ENCODE data around the gene ZBTB45.
A peak's percentile ranks its signal among the peaks of the same experiment; 100 is the strongest.

The ZBTB45 gene

DNA sequence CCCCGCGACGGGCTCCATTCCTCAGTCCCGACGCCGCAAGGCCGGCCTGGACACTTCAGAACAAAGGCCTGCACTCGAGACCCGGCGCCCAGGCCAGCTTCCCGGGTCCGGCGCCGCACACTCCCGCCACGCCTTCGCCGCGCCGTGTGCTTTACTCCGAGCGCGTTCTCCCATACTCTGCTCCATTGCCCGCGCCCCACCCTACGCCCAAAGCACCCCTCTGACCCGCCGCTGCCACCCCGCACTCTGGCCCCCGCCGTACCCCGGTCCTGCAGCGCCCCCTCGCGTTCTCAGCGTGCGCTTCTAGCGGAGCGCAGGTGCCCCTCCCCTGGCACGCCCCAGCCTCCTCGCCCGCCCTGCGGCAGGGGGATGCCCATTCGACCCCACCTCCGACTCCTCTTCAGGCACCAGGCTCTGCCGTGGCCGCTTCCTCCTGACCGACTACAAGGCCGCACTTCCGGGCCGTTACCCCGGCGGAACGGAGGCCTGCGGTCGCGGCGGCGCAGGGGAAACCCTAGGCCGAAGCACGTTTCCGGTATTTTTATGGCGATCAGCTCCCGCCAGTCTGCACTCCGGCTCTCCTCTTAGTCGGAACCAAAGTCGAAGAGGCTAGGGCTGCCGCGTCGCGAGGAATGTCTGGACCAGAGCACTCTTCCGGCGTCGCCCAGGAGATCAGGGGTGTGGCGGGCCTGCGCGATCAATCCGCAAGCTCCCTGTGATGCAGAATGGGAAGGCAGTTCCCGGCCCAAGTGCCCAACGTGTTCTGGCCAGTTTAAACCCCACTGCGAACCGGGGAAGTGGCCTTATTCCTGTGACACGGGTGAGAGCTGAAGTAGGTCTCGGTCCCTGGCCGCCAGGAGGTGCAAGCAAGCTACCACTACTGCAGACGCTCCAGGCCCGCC lies at the start of gene ZBTB45:
TSS of gene ZBTB45 (minus strand) at position 456 of the 902 bp plus-strand sequence. CDS start 2,137 bp downstream, outside the sequence.
- peak; percentile 95 for DNase-seq
- in situ Hi-C loops (cut with HindIII; ENCODE audit: low pct_ligation_motif_present, low pct_unique_long_range_greater_than_20kb, low sequenced_read_pairs), result no loop called here

GRCh38 chr19:58568453-58569130 lies 49.0 kb upstream of the ZBTB45 start:
- in situ Hi-C loops (cut with HindIII; ENCODE audit: low pct_ligation_motif_present, low pct_unique_long_range_greater_than_20kb, low sequenced_read_pairs), result no loop called here
- DNase-seq, result no peak

DNA sequence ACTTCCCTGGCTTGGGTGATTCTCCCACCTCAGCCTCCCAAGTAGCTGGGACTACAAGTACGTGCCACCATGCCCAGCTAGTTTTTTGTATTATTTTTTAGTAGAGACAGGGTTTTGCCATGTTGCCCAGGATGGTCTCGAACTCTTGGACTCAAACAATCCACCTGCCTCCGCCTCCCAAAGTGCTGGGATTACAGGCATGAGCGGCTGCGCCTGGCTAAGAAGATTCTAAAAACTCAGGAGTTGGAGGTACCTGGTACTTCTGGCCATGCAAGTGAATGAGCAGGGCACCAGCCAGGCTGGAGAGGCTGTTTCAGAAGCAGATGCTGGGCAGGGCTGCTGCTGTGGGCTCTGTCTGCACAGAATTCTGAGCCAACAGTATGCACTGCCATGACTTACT lies 47.4 kb upstream of the ZBTB45 start:
- no peak for DNase-seq
- in situ Hi-C loops (cut with HindIII; ENCODE audit: low pct_ligation_motif_present, low pct_unique_long_range_greater_than_20kb, low sequenced_read_pairs), result no loop called here

DNA sequence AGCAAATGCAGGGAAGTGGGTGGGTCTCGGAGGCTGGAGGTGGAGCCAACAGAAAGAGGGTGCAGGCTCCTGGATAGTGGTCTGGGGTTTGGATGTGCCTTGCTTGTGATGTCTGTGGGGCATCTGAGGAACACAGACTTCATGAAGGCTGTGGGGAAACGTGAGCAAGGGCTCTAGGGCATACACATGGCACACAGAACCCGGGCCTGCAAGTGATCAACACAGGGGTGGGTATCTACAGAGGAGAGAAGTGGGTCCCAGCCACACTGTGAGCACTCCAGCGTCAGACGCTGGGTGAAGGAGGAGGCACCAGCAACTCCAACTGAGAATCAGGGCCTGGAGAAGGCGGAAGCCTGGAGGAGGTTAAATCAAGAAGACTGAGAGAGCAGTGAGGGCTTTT lies 44.2 kb upstream of the ZBTB45 start:
- in situ Hi-C loops (cut with HindIII; ENCODE audit: low pct_ligation_motif_present, low pct_unique_long_range_greater_than_20kb, low sequenced_read_pairs), result no loop called here
- no peak for DNase-seq

DNA sequence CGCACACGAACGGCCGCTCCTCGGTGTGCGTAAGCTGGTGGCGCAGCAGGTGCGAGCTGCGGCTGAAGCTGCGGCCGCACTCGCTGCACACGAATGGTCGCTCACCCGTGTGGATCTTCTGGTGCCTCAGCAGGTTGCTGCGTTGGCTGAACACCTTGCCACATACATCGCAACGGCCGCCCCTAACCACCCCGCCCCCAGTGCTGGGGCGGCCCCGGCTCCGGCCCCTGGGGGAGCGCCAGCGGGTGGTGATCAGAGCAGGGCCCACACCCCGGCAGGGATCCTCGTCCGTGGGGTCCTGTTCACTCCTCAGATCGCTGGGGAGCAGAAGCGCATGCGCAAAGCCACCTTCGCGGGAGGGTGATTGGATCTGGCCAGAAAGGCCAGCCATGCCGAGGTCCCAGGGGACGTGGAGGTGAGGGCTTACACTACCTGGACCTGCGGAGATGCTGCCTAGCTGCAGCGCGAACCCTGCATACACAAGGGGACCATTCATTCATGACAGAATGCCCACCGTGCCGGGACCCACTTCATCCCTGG lies 43.5 kb upstream of the ZBTB45 start:
- in situ Hi-C loops (cut with HindIII; ENCODE audit: low pct_ligation_motif_present, low pct_unique_long_range_greater_than_20kb, low sequenced_read_pairs), result no loop called here
- no peak for DNase-seq

DNA sequence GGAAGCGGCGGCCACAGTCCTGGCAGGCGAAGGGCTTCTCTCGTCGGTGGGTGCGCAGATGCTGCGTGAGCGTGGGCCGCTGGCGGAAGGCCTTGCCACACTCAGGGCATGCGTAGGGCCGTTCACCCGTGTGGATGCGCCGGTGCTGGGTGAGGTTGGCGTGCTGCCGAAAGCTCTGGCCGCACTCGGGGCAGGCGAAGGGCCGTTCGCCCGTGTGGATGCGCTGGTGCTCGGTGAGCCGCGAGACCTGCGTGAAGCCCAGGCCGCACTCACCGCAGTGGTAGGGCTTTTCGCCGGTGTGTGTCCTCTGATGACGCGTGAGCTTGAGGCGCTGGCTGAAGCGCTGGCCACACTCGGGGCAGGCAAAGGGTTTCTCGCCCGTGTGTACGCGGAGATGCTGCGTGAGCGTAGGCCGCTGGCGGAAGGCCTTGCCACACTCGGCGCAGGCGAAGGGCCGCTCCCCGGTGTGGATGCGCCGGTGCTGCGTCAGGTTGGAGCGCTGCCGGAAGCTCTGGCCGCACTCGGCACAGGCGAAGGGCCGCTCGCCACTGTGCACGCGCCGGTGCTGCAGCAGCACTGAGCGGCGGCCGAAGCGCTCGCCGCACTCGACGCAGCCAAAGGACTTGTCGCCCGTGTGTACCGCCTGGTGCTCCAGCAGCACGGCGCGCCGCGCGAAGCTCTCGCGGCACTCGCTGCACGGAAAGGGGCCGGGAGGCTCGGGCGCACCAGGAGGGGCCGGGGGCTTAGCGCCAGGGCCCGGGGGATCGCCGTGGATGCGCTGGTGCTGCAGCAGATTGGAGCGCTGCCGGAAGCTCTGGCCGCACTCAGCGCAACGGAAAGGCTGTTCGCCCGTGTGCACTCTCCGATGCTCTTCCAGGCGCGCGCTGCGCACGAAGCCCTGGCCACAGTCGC lies 42.8 kb upstream of the ZBTB45 start:
- in situ Hi-C loops (cut with HindIII; ENCODE audit: low pct_ligation_motif_present, low pct_unique_long_range_greater_than_20kb, low sequenced_read_pairs), result no loop called here
- DNase-seq, result no peak

DNA sequence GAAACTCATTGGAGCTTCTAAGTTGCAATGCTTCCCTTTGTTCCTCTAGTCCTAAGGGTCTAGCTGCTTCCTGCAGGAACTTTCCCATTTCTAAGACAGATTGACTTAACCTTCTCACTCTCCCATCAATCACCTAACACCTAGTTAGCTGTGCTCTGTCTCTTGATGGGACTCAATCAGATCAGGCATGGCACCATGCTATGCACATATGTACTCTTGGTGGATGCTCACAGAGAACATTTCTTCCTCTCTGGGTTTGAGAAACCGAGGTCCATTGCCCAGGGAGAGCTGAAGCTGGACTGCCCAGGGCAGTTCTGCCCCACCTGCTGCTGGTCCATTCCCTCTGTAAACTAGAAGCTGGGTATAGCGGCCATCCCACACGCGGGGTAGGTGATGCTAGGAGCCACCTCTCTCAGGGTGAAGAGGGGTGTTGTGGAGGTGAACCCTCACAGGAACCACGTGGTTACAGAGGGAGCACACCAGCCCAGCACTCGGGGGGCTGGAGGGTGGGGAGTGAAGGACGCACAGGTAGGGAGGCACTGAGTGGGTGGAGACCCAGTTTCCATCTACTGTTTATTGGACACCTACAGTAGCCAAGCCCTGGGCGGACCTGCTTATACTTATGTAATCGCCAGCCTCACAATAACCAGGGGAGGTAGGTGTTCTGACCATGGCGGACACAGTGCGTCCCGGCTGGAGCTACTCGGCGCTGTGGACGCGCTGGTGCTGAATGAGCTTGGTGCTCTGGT lies 41.9 kb upstream of the ZBTB45 start:
- in situ Hi-C loops (cut with HindIII; ENCODE audit: low pct_ligation_motif_present, low pct_unique_long_range_greater_than_20kb, low sequenced_read_pairs), result no loop called here
- DNase-seq, result no peak

- DNase-seq, result no peak
- in situ Hi-C loops (cut with HindIII; ENCODE audit: low pct_ligation_motif_present, low pct_unique_long_range_greater_than_20kb, low sequenced_read_pairs), result no loop called here
These were observed 41.3 kb upstream of the ZBTB45 start for GRCh38 chr19:58560921-58561320.

- in situ Hi-C loops (cut with HindIII; ENCODE audit: low pct_ligation_motif_present, low pct_unique_long_range_greater_than_20kb, low sequenced_read_pairs), result no loop called here
- no peak for DNase-seq
These were observed 40.6 kb upstream of the ZBTB45 start for GRCh38 chr19:58560007-58560887.

- in situ Hi-C loops (cut with HindIII; ENCODE audit: low pct_ligation_motif_present, low pct_unique_long_range_greater_than_20kb, low sequenced_read_pairs), result no loop called here
- peak; percentile 92 for DNase-seq
These were observed 39.8 kb upstream of the ZBTB45 start for GRCh38 chr19:58559275-58560006.

DNA sequence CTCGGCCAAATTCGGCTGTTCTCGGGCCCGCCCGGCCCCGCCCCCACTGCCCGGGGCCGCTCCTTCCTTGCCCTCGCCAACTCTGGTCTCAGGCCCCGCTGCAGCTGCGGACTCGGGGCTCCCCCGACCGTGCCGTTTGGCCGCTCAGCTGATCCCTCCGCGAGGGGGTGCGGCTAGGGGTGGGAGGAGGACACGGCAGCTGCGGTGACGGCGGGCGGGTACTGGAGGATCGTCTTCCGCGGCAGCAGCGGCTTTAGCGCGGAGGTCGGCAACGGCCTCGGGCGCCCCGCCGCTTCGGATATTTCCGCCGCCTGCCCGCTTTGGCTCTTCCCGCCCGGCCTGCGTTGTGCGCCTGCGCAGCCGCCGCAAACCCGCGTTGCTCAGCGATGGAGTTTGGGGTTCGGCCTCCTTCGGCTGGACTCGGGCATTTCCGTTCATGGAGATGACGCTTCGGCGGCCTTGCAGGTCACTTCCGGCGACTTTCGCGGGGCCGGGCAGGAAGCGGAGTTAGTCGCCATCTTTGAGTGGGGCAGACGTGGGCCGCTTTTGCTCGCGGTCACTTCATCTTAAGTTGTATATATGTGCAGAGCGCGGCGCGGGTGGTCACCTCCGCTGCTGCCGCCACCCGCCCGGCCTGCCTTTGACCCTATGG lies 39.1 kb upstream of the ZBTB45 start:
- in situ Hi-C loops (cut with HindIII; ENCODE audit: low pct_ligation_motif_present, low pct_unique_long_range_greater_than_20kb, low sequenced_read_pairs), result no loop called here

DNA sequence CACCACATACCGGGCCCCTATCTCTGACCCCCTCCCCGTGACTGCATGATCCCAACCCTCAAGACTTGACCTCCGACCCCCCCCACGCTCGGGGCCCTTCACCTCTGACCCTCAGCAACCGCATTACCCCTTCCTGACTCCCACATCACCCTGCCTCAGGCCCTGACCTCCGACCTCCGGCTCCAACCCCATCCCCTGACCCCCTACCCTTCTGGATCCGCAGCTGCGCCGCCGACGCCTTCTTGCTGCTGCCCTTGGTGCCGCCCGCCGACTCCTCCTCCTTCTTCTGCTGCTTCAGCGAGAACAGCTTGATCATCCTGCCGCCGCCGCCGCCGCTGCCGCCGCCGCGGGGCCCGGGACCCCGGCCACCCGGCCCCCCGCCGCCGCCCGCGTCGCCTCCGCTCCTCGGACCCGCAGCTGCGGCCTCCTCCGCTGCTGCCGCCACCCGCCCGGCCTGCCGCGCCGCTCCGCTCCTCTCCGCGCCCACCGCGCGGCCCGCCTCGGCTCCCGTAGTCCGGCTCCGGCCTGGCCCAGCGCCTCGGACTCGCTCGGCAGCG lies 38.5 kb upstream of the ZBTB45 start, which contains the start of gene UBE2M:
TSS of gene UBE2M (minus strand) at position 546 of the 557 bp plus-strand sequence. CDS start at position 316, 230 bp downstream.
- in situ Hi-C loops (cut with HindIII; ENCODE audit: low pct_ligation_motif_present, low pct_unique_long_range_greater_than_20kb, low sequenced_read_pairs), result no loop called here
- no peak for DNase-seq

More for the DNA sequence above, 39.1 kb upstream of the ZBTB45 start:
- peak; percentile 96 for DNase-seq

- DNase-seq, result no peak
- in situ Hi-C loops (cut with HindIII; ENCODE audit: low pct_ligation_motif_present, low pct_unique_long_range_greater_than_20kb, low sequenced_read_pairs), result no loop called here
These were observed 37.8 kb upstream of the ZBTB45 start for GRCh38 chr19:58557221-58558065.

- in situ Hi-C loops (cut with HindIII; ENCODE audit: low pct_ligation_motif_present, low pct_unique_long_range_greater_than_20kb, low sequenced_read_pairs), result no loop called here
- no peak for DNase-seq
These were observed 37.1 kb upstream of the ZBTB45 start for GRCh38 chr19:58556622-58557220.

Data from ACHN (cell line).